NCI-H510A (cell line): ENCODE data around the gene HPD.
"Not testable (repeated sequence)": the region's sequence is repeated elsewhere in the genome, so short reads cannot be mapped to it uniquely, and the experiment has no call there.

ENCODE experiments used
- DNase-seq: peaks from one replicate; lab custom pipeline; 2025; lab: John Stamatoyannopoulos, UW

HPD gene

GRCh38 chr12:121798787-121799155 lies 59.9 kb downstream of the HPD start:
- DNase-seq = no peak

GRCh38 chr12:121797937-121798786 lies 60.5 kb downstream of the HPD start:
- DNase-seq = peak; percentile 72

- peak; percentile 92 for DNase-seq
Observed at GRCh38 chr12:121796855-121797751, 61.6 kb downstream of the HPD start.

GRCh38 chr12:121795034-121795968 lies 63.4 kb downstream of the HPD start:
- peak; percentile 55 for DNase-seq

GRCh38 chr12:121794534-121795033 lies 64.1 kb downstream of the HPD start:
- no peak for DNase-seq

- DNase-seq = peak; percentile 74
Observed at GRCh38 chr12:121793838-121794533, 64.7 kb downstream of the HPD start.

- DNase-seq = no peak
Observed at GRCh38 chr12:121793440-121793837, 65.2 kb downstream of the HPD start, which contains the start of gene RHOF. RHOF (minus strand) TSS chr12:121793688; CDS start chr12:121793633, 55 bp downstream.

GRCh38 chr12:121792607-121793439 lies 65.8 kb downstream of the HPD start:
- DNase-seq = no peak

GRCh38 chr12:121791671-121792551 lies 66.7 kb downstream of the HPD start:
- DNase-seq = no peak

GRCh38 chr12:121790785-121791184 lies 67.9 kb downstream of the HPD start:
- not testable (repeated sequence) for DNase-seq

GRCh38 chr12:121789800-121790728 lies 68.6 kb downstream of the HPD start:
- no peak for DNase-seq
